HG03139 (cell line): Measurements from ENCODE around the gene EPB42.
"Not testable (repeated sequence)": the region's sequence is repeated elsewhere in the genome, so short reads cannot be mapped to it uniquely, and the experiment has no call there.

ENCODE experiments used
- ATAC-seq: cut with Tn5 transposase; IDR thresholded peaks from one replicate; pipeline ENCODE4 v1.9.1; 2021; ENCODE audit not compliant: unreplicated experiment

EPB42 gene

DNA sequence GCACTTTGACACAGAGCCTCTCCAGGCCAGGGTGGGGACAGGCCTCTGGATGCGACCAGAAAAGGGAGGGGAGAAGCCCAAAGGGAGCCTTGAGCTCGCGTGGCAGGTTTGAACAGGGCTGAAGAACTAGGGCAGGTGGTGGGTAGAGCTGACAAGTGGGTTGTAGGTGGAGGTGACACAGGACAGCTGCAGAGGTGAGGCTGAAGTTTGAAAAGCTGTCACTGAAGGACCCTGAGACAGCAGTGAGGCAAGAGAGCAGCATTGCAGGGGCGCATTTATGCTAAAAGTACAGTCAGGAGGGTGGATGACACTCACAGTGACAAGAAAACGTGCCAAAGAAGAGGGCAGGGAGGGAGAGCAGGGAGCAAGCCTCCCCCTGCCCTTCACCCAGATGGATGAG lies 21.8 kb upstream of the EPB42 start:
- ATAC-seq, result no peak

DNA sequence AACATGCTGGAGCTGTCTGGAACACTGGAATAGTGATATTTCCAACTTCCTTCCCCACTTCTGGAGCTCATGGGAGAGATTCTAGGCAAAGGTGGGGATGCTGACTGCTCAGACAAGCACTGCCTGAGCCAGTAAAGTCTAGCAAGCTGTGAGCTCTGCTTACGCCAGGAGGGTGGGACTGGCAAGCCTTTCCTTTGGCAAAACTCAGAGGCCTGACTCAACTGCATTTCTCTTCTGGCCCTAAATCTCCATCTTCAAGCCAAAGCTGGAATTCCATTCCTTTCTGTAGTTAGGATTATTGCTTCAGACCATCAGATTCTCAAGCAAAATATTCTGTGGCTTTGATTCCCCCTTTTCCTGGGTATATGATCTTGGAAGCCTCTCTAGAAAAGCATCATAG lies 20.3 kb upstream of the EPB42 start:
- ATAC-seq, result no peak

DNA sequence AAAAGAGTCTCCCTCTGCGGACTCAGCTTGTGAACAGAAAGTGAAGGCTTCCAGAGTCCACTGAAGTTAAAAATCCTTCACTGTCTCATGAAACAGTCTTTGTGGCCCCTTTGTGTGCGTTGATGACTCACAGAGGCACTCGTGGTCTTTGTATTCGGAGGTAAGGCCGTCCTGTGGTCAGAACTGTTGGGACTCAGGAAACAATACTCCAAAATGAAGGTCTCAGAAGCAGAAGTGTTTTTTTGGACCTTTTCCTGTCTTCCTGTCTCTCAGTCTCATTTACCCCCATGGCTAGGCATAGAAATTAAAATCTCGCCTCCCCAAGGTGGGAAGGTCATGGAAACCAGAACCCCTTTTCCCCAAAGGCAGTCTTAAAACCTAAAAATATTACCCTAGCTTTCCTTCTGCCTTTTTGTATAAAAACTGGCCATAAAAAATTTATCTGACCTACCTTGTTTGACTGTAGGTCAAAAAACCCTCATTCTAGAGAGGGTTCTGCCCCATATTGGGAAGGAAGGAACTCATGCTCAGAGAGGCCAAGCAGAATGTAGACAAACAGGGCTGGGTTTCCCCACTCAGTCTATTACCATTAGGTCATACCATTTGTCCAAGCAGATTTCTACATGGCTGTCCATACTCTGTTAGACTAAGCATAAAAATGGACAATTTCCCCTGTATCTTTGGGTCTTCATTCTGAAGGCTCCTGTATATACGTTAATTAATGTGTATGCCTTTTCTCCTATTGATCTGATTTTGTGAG lies 19.1 kb upstream of the EPB42 start:
- no peak for ATAC-seq

DNA sequence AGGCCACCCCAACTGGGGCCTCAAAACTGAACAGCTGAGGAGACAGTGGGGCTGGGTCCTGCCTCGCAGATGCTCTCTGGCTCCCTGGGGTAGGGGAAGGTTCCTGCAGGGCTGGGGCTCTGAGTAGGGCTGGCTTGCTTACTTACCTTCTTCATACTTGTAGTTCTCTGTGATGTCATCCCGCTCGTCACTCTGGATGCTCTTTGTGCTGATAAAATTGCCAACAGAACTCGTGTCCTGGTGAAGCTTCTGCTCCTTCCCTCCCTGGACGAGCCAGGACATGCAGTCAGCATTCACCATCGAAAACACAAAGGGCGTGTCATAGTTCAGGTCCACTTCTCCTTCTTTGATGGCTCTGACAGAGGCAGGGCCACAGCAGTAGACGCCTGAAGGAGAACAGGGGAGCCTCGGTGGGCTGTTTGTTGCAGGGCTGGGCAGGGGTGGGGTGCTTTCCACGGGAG lies 17.9 kb upstream of the EPB42 start:
- ATAC-seq, result no peak

DNA sequence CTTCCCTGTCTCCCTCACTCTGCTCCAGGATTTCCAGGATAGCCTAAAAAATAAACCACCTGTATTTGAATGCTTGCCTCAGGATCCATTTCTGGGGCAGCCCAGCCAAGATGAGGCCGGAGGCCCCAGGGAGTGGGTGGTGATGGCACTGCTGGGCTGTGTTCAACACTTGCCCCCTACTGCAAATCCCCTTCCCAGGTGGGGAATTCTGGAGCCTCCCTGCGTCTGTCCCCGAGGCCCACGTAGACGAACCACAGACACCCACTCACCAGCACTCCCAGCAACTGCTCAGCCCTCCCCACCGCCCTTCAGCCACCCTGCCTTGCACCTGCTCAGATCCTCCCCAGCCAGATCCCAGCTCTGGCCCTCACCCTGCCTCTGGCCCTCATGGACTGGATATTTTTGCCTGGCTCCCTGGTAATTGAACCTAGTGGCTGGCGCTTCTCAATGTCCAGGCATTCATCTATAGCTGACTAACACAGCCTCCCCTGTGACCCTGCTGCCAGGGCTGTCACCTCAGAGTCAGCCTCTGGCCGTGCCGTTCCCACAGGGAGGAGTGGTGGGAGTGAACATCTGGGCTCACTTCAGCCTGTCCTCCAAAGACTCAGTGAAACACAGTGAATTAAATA lies 17.1 kb upstream of the EPB42 start:
- no peak for ATAC-seq

DNA sequence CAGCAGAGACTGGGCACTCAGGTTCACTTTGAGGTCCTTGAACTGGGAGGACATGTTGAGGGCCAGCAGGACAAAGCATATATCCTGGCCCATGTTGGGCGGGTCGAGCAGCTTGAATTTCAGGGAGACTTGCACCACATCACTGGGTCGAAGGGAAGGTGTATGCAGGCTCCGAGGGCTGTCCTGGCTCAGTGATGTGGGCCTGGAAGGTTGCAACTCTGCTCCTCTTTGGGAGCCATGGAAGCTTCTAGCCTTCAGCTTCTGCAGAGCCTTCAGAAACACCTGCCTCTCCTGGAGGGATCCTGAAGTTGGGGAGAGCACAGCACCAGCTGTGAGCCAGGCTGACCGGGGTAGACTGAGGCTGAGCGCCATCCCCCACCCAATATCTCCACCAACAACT lies 14.7 kb upstream of the EPB42 start:
- ATAC-seq, result no peak

DNA sequence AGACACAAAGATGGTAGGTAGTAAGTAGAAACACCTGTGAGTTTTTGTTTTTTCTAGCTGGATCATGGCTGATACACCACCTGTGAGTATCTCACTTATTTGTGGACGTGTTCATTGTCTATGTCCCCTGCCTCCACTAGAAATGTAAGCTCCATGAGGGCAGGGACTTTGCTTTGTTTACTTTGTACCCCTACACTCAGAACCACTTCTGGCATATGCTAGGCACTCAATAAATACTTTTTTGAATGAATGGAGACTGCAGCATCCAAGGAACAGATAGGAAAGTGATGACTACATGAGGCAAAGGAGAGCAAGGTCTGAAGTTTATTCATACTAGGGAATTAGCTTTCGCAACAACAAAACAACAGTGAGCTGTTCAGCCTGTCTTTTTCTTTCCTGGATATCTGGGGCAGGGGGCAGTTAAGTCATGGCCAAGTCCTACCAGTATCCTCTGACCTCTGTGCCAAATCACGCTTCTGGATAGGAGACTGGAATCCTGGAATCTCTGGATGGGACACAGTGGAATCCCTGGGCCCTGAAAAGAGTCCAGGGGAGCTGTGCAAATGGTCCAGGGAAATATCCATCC lies 11.6 kb upstream of the EPB42 start:
- ATAC-seq, result no peak

DNA sequence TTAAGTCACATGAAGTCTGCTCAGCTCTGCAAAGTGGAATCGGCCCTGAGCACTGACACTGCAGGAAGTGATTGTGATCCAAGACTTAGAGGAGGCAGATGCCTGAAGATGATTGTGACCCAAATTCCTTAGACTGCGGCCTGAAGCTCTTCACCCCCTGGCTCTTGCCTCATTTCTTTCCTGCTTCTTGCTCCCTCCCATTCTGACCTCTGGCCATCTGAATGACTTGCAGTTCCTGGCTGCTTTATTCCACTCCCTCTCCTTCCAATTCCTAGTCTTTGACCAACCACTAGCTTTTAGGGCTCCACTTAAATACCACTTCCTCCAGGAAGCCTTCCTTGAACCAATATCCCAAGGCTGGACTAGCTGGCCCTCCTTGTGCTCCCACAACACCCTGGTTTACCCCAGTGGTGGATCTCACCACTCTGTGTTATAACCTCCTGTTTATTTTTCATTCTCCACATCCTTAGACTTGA lies 9.9 kb upstream of the EPB42 start:
- ATAC-seq, result no peak

DNA sequence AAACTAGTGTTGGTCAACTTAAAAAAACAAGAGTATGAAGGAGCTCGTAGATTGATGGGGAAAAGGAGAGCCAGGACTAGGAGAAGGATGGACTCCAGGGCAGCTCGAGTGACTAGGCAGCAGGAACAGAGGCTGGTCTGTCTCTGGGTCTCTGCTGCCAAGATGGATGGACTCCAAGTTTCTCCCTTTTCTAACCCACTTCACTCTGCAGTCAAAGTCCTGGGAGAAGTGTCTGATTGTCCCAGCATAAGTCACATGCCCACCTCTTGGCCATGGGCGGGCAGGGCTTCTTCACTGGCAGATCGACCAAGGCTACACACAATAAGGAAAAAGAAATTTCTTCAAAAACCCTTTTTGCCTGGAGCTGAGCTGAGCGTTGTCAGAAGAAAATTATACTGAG lies 9.2 kb upstream of the EPB42 start:
- no peak for ATAC-seq

DNA sequence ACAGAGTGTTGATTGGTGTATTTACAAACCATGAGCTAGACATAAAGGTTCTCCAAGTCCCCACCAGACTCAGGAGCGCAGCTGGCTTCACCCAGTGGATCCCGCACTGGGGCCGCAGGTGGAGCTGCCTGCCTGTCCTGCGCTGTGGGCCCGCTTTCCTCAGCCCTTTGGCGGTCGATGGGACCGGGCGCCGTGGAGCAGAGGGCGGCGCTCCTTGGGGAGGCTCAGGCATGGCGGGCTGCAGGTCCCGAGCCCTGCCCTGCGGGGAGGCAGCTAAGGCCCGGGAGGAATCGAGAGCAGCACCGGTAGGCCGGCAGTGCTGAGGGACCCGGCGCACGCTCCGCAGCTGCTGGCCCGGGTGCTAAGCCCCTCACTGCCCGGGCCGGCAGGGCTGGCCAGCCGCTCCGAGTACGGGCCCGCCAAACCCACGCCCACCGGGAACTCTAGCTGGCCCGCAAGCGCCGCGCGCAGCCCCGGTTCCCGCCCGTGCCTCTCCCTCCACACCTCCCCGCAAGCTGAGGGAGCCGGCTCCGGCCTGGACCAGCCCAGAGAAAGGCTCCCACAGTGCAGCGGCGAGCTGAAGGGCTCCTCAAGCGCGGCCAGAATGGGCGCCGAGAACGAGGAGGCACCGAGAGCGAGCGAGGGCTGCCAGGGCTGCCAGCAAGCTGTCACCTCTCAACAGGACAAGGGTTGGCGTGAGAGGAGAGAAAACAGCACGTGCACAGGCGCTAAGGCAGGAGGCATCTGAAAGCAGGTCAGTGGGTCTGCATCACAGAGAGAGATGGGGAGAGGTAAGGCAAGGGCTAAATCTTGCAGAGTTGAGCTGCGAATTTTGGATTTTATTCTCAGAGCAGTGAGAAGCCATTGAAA lies 5.9 kb upstream of the EPB42 start:
- ATAC-seq, result no peak

DNA sequence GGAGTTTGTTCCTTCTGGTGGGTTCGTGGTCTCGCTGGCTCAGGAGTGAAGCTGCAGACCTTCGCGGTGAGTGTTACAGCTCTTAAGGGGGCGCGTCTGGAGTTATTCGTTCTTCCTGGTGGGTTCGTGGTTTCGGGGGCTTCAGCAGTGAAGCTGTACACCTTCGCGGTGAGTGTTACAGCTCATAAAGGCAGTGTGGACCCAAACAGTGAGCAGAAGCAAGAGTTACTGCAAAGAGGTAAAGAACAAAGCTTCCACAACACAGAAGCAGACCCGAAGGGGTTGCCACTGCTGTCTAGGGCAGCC lies 5.1 kb upstream of the EPB42 start:
- not testable (repeated sequence) for ATAC-seq

DNA sequence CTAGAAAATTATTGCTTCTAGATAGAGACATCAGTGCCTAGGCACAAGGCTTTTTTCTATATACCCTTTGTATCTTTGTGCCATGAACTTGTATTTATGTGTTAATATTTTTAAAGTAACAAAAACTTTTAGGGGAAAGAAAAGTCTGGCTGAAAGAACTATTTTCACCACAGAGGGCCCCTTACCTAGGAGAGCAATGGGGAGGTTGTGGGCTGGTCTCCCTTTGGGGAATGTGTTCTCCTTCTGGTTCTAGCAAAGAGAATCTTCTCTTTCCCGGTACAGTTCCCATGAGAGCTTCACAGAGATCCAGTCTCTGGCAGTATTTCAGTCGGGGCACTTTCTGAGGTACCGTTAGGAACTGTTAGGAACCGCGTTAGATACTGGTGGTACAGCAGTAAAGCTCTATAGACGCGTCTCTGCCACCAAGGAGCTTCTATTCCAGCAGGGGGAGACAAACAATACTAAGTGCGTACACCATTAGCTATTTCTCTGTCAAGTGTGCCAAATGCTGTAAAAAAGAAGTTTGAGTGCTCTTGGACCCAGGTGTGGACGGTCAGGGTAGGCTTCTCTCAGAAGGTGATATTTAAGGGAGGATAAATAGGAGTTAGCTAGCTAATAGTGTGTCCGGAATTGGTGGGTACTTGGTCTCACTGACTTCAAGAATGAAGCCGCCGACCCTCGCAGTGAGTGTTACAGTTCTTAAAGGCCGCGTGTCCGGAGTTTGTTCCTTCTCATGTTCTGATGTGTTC lies 4.6 kb upstream of the EPB42 start:
- ATAC-seq, result no peak

DNA sequence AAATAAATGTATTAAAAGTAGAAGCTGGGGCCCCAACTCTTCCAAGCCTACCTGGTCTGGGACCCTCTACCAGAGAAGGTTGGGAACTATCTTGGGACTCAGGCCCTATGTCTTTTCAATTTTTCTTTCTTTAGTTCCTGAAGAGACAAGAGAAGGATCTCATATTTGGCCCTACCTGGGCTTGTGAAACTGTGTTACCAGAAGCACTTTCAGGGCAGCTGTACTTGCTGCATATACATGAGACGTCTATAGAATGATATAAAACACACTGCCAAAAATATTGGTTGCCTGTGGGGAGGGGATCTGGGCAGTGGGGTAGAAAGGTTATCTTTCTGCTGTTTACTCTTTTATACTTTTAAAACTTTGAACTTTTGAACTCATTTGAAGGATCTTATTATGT lies 604 bp upstream of the EPB42 start:
- ATAC-seq, result no peak

DNA sequence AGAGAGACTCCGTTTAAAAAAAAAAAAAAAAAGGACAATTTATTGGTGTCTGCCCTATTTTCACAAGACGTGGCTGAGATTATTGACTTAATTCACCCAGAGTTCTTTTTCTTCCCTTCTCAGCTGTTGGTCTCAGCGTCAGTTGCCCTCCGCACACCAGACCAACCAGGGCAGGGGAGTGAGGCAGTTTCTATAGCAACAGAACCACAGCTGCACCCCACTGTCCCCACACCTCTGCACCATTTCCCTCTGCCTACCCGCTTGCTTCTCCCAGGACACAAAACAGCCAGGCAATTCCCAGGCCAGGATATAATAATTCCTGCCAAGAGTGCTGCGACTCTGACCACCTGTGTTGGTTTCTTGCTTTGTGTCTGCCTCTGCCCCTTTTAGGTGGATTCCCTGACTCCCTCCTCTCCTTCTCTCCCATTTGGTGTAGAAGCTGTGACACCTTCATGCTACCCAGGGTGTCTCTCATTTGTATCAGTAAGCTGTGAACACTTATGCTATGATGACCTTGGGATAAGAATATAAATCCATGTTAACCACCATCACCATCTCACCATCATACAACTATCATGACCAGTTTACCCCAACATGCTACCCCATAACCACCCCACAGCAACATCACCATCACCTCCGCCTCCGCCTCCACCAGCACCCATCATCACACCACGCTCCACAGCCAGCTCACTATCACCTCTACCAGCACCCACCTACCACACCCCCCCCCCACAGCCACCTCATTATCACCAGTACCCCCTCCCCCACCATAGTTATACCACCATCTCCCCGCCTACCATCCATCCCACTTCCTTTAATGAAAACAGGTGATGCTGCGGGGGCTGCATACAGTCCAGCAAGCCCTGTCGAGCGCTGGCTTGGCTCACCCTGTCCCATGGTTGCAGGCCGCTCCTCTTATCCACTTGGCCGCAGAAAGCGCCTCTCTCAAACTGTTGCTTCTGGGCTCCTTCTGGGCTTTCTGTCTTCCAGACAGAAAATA lies 589 bp downstream of the EPB42 start:
- ATAC-seq, result no peak

DNA sequence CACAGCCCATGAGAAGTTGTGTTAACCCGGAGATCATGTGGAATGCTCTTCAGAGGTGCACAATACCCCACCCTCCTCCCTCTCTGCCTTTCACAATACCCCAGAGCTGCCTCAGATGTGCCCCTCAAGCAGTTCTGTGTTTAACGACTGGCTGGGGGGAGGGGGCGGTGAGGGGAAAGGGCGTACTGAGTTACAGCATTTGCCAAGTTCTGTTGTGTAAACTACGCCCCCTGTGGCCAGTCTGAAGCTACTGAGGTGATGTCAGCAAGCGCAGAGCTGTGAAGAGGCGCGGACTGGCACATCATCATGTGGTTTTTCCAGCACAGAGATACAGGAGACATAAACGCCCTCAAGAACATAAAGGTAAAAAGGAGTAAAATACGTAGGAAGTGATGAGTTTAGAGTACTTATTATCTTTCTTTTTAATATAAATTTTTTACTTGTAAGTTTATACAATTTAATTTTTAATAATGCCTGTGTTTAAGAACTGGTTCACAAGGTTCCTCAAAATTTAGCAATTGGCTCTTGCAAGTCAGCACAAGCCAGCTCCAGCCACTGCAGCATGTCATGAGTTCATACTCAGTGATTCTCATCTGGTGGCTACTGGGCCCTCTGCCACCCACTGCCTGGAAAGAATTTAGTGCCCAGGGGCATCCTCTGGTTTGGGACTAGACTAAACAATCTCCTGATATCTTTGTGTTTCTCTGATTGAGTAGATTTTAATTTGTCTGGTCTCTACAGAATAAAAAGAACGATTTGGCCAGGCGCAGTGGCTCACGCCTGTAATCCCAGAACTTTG lies 1.7 kb downstream of the EPB42 start:
- ATAC-seq, result no peak

DNA sequence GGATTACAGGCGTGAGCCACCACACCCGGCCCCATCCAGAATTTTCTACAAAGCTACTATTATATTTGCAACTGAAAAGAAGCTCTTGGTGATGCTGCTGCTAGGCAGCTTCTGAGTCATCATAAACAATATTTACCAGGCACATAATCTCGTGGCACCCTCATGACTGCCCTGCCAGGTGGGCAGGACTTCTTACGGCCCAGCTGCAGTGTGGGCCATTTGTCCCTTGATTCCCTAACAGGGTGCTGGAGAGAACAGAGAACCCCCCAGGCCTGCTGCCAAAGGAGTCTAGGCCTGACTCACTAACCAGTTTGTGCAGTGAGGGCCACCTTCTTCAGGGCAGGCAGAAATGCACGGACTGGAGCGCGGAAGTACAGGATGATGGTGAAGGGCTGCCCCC lies 4.9 kb downstream of the EPB42 start:
- no peak for ATAC-seq

DNA sequence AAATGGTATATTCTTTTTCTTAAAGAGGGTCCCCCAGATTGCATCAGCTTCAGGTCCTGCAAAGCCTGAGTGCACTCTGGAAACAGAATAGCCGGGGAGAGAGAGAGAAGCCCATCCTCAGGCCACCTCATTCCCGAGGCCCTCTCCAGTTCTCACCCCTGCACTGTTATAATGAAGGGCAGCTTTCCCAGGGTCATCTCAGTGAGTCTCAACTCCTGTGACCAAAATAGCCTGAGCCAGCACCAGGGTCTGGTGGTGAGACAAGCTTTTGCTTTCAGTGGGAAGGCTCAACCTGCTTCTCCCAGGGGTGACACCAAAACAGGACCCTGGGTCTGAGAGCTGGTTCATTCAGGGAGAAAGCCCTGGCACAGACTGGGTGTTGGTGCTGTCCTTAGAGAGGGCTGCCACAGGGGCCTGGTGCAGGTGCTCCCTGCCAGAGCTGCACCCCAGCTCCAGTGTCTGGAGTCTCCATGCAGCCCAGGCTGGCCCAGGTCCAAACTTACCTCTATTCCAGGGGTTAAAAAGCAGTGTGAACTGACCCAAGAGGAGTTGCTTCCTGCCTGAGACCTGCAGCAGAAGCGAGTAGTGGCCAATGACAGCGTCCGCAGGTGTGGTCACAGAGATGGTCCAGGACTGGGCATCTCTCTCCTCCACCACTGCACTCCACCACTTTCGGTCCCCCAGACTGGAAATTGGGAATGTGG lies 6.1 kb downstream of the EPB42 start:
- ATAC-seq, result no peak

DNA sequence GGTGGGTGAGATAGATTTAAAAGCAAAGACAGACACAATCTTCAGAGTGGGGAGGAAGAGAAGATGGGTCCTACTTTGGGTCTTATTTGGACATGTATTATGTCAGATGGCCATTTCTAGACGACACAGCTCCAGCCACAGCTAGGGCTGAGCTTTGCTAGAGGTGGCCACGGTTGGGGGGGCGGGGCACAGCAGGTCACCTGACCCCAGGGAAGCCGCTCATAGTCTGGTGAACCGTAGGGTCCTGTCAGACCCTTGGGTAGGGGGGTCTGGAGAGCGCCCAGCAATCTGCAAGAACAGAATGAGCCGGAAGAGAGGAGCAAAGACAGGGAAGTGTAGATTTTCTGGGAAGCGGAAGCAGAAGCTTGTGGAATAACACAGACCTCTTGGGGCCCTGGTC lies 6.6 kb downstream of the EPB42 start:
- ATAC-seq, result no peak
